Measurements from ENCODE around the gene GUCY2D.
"Not testable (repeated sequence)": the region's sequence is repeated elsewhere in the genome, so short reads cannot be mapped to it uniquely, and the experiment has no call there.

GUCY2D gene

GRCh38 chr17:8060274-8060673 is 57.9 kb downstream of the GUCY2D start:
- no peaks in the 10 kb centered on the region for H3K27me3 ChIP-seq (ENCODE audit: insufficient read depth, low read depth, severe bottlenecking)
- peak; percentile 51; the same call in 1 of the 2 replicates for TF ChIP-seq CTCF (IDR thresholded peaks at IDR 0.05; ENCODE audit: low read depth, low read length)
- no peak overlapping the region for H3K27ac ChIP-seq
- DNase-seq, result peak; percentile 60
- H3K4me3 ChIP-seq (ENCODE audit: low read depth, low read length), result no peak overlapping the region
- no peaks in the 10 kb centered on the region for H3K36me3 ChIP-seq
- H3K9me3 ChIP-seq (ENCODE audit: severe bottlenecking), result no peaks in the 10 kb centered on the region

GRCh38 chr17:8061851-8062250 is 59.4 kb downstream of the GUCY2D start:
- H3K36me3 ChIP-seq; H3K27ac ChIP-seq; H3K9me3 ChIP-seq (ENCODE audit: severe bottlenecking); H3K4me3 ChIP-seq (ENCODE audit: low read depth, low read length); DNase-seq; H3K27me3 ChIP-seq (ENCODE audit: insufficient read depth, low read depth, severe bottlenecking): not testable (repeated sequence)

GRCh38 chr17:8062435-8062806 is 60.0 kb downstream of the GUCY2D start:
- H3K36me3 ChIP-seq, result no peaks in the 10 kb centered on the region
- H3K9me3 ChIP-seq (ENCODE audit: severe bottlenecking), result no peaks in the 10 kb centered on the region
- H3K27me3 ChIP-seq (ENCODE audit: insufficient read depth, low read depth, severe bottlenecking), result no peaks in the 10 kb centered on the region
- H3K4me3 ChIP-seq (ENCODE audit: low read depth, low read length), result no peak overlapping the region
- DNase-seq, result no peak
- no peak for TF ChIP-seq CTCF (IDR thresholded peaks at IDR 0.05; ENCODE audit: low read depth, low read length)
- H3K27ac ChIP-seq, result no peak overlapping the region

- DNase-seq, result no peak
- H3K27me3 ChIP-seq (ENCODE audit: insufficient read depth, low read depth, severe bottlenecking), result no peaks in the 10 kb centered on the region
Observed at GRCh38 chr17:8062807-8063483, 60.5 kb downstream of the GUCY2D start.

GRCh38 chr17:8063761-8064534 is 61.5 kb downstream of the GUCY2D start:
- TF ChIP-seq CTCF (IDR thresholded peaks at IDR 0.05; ENCODE audit: low read depth, low read length), result no peak
- DNase-seq, result peak; percentile 36
- H3K27me3 ChIP-seq (ENCODE audit: insufficient read depth, low read depth, severe bottlenecking), result no peaks in the 10 kb centered on the region
- no peak overlapping the region for H3K27ac ChIP-seq
- no peaks in the 10 kb centered on the region for H3K9me3 ChIP-seq (ENCODE audit: severe bottlenecking)
- H3K4me3 ChIP-seq (ENCODE audit: low read depth, low read length), result no peak overlapping the region
- no peaks in the 10 kb centered on the region for H3K36me3 ChIP-seq

More at GRCh38 chr17:8062807-8063483, 60.5 kb downstream of the GUCY2D start:
- no peak for TF ChIP-seq CTCF (IDR thresholded peaks at IDR 0.05; ENCODE audit: low read depth, low read length)
- Histone ChIP-seq H3K9me3 (ENCODE audit: severe bottlenecking) (no peaks in the 10 kb centered on the region), H3K4me3 (ENCODE audit: low read depth, low read length) (no peak overlapping the region), H3K27ac (no peak overlapping the region), H3K36me3 (no peaks in the 10 kb centered on the region)

- H3K27me3 ChIP-seq (ENCODE audit: insufficient read depth, low read depth, severe bottlenecking), result no peaks in the 10 kb centered on the region
- H3K9me3 ChIP-seq (ENCODE audit: severe bottlenecking), result no peaks in the 10 kb centered on the region
- H3K36me3 ChIP-seq, result no peaks in the 10 kb centered on the region
- no peak for TF ChIP-seq CTCF (IDR thresholded peaks at IDR 0.05; ENCODE audit: low read depth, low read length)
- no peak overlapping the region for H3K27ac ChIP-seq
- no peak for DNase-seq
- H3K4me3 ChIP-seq (ENCODE audit: low read depth, low read length), result no peak overlapping the region
Observed at GRCh38 chr17:8064561-8065019, 62.2 kb downstream of the GUCY2D start.
